Limb (tissue), 2 donors: ENCODE results near the gene CXCR6.

Experiments
- DNase-seq, 2 donors: peaks; one replicate each; pipeline ENCODE4 v3.0.0-alpha.2; 2016; ENCODE audit errors: extremely low spot score in 2 of 2

The CXCR6 gene

DNA sequence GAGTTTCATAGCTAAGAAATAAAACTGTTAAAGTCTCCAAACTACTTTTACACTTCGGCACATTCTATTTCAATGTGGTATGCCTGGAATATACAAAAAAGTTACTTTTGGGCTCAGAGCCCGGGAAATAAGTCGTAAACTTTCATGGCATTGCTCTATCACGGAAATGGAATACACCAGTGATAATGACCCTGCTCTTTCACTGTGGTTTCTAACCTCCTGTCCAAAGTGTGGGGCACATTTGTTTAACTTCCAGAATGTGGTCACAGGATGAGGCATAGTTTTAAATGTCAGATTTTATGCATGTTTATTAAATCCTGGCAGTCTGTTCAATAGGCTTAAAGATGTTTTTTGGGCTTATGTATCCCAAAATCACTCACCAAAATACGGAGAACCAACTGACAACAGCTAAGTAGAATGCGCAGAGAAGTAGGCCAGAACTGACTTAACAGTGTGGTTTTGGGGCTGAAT lies 5.1 kb downstream of the CXCR6 start:
- DNase-seq: peak; percentile 19 to 21

DNA sequence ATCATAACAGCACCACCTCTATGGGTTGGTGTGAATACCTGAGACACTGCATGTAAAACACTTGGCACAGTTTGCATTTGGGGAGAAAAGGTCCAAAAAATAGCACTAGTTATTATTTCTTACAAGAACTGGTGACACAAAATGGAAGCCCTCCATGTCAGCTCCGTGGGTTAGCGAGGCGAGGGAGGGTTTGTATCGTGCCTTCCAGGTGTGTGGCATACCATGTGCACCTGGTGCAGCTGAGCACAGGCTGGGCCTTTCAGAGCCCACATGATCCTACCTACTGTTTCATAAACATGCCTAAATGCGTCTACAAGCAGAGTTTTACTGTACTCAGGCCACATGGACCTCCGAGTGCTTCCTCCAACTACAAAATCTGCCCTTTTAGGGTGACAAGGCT lies 5.6 kb downstream of the CXCR6 start:
- DNase-seq: peak in 1 of 2 donors; percentile 7

DNA sequence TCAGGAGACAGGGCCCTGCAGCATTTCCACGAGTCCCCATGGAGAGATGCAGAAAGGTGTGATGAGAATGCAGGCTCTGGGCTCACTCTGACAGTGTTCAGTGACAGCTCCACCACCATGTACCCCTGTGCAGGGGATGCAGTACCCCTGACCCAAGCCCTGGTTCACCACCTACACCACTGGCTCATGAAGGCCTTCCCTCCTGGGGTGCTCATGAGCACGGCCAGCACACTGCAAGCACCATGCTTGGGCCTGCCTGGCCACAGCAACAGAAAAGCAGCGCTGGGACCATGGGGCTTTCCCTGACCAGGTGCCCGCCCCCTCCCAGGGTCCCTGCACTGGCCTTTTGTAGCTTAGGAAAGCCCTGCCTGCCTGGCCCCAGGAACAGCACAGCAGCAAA lies 6.2 kb downstream of the CXCR6 start:
- peak in 1 of 2 donors; percentile 10 for DNase-seq

DNA sequence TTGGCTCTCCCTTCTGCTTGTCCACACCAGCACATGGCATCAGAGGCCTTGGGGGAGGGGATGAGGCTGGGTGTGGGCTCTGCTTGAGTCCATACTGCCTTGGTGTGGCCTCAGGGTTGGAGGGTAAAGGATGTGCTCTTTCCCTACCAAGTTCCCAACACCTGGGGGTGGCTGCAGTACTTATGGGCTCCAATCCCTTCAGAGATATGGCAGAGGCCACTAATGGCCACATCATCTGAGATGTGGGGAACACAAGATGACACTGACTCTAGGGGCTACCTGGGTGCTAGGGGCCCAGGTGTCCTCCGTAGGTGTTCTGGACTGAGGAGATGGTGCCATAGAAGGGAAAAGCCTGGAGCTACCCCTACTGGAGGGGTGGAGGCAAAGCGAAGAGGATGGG lies 6.9 kb downstream of the CXCR6 start:
- peak in 1 of 2 donors; percentile 12 for DNase-seq

DNA sequence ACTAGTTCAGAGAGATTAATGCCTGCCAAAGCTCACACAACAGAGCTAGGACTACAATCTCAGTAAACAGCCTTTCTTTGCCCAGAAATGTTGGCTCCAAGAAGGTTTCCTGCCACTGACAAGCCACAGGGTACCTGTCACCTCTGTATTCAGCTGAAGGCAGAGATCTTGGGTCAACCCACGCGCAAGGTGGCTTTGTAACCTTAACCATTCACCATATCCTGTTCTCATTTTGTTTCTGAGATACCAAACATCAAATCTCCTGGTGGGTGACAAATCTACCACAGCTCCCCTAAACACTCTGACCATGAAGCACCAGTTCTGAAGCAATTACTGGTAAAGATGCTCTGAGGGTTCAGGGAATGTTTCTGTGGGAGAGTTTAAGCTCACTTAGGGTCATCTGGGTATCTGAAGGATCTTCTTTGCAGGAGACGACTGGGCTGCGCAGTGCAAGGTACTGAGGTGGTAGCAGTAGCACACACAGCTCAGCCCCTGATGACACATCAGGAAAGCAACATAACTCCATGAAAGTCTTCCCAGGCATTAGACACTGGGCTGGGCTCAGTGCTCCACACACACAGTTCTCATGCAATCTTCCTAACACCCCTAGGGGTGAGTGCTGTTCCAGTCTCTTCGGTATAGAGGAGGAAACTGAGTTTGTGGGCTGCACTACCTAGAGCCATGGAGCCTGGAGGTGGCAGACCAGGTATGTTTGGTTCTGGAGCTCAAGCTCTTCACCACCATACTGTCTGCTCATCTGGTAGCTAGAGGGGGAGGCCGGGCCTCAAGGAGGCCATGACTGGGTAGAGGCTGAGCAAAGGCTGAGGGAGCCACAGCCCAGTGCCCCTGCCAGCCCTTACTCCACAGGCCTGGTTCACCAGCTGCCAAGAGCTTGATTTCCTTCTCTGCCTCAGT lies 7.7 kb downstream of the CXCR6 start:
- peak in 1 of 2 donors; percentile 5 for DNase-seq

DNA sequence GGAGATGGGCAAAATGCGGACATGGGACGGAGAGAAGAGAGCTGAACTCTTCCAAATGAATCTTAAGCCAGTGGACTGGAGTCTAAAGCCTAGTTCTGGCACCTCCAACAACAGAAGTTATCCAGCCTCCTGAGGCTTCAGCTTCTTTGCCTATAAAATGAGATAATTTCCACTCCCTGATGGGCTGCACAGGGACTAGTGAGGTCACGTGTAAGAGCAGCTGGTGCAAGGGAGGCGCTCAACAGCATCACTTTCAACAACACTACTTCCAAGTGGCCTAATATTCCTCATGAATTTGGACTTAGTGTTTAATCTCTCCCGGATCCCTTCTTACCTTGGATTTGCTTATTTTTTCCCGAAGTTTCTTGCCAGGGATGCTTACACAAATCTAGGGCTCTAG lies 8.7 kb downstream of the CXCR6 start:
- no peak for DNase-seq

DNA sequence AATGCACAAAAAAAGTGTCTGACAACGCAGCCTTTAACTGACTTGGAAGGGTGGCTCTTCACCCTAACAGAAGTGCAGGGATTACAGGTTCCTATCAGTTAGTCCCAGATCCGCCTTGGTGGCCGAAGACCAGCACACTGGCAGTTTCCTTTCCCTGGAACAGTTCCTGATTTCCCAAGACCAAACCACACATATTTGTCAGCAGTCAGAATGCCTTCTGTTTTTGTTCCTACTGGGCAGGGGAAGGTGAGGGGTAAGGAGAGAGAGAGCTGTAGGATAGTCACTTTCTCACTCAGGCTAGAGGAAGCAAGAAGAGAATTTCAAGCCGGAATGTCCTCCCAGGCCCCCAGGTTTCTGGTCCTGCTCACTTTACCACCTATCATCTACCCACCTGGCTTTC lies 9.2 kb downstream of the CXCR6 start:
- DNase-seq: no peak

DNA sequence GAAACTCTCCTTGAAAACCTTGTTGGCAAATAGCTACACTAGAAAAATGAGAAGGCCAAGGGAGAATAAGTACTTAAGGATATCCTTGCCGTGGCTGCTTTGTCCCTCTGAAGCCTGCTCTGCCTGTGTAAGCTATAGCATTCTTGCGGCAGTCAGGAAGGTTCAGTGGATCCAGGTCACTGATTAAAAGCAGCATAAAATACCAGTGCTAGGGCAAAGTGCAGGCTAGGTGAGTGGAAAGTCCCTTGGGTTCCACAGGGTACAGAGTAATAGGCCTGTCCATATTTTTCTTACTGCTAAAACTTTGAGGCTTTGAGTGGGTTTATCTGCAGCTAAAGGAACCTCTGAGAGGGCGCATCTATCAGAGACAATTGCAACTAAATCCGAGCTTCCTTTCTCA lies 10.3 kb downstream of the CXCR6 start:
- no peak for DNase-seq

DNA sequence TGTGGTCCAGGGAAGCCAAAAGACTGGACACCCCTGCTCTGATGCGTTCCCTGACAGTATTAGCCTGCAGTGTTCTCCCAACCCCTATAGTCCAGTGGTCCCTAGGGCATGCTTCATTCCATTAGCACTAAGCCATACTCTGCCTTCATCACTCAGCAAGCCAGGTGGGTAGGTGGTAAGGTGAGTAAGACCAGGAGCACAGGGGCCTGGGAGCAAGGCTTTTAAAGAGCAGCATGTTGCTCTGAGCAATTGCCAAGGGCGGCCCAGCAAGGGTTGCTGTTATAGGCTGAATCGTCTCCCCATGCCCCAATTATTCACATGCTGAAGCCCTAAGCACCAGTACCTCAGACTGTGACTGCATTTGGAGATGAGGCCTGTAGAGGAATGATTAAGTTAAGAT lies 11.0 kb downstream of the CXCR6 start:
- no peak for DNase-seq

DNA sequence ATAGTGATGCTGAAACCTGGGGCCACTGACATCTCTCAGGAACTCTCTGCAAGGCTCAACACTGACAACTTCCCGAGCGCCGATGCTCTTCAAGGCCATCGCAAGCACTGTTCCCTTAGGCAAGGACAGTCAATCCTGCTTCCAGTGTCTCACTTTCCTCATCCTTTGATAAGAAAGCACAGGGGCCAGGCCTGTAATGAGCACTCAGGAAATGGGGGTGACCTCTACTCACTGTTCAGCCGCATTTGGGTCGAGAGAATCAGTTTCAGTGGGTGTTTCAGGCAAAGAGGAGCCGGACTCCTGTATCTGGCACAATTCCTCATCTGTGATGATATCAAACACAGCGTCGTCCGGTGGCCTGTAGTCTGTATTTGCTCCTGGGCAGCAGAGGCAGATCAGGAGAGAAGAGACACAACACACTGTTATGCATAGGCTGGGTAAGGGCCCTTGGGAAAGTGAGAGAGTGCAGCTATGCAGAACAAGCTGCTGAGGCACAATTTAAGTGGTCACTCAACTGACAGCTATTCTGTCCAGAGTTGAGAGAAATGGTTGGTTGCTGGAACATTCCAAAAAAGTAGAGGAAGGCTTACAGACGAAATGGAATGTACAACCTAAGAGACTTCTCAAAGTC lies 11.9 kb downstream of the CXCR6 start:
- DNase-seq: no peak

DNA sequence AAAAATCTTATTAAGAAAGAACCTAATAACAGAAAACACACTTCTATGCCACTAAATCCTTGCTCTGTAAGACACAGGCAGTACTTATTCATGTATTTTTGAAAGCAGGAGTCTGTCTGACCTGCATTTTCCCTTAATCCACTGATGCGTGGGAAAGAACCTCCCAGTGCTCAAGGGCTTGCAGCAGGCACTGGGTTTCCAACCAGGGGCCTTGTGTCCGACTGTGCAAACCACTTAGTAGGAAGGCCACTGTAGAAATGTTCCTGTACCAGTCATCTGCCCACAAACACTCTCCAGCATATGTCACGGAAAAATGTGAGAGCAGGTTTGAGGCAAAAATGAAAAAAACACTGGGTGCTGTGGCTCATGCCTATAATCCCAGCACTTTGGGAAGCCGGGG lies 12.4 kb downstream of the CXCR6 start:
- DNase-seq: no peak

DNA sequence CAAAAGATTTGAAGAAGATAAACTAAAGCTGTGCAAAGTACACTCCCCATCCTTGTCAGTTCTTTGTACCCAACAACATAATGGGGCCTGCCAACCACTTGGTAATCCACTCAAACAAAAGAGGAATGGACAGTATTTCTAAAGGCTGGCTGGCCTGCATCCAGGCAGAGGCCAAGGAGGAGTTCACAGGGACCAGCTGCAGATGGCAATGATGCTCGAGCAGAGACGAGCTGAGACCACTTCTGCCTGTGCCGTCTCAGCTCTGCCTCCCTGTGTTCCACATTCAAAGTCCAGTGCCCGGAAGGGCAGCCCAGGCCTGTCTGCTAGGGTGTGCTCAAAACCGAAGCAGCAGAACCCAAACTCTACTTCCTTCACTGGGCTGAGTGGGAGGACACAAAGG lies 14.3 kb downstream of the CXCR6 start:
- peak in 1 of 2 donors; percentile 28 for DNase-seq

DNA sequence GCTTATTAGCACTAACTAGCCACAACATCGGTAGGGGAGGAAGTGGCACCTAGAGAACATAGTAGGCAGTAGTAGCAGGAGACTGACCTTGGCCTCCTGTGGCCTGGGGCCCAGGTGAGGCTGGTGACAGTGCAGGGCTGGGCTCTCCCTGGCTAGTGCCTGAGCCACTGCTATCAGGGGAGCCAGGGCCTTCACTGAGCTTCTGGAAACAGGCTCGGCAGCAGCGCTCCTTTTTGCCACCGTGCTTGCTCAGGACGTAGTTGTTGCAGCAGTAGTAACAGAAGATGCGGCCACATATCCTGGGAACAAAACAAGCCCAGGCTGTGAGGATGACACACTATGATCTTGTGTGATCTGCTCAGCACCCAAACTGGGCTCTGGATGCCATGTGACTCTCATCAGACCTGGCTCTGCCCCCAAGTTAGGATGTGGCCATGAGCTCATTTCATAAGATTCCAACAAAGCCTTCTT lies 15.1 kb downstream of the CXCR6 start:
- DNase-seq: no peak

DNA sequence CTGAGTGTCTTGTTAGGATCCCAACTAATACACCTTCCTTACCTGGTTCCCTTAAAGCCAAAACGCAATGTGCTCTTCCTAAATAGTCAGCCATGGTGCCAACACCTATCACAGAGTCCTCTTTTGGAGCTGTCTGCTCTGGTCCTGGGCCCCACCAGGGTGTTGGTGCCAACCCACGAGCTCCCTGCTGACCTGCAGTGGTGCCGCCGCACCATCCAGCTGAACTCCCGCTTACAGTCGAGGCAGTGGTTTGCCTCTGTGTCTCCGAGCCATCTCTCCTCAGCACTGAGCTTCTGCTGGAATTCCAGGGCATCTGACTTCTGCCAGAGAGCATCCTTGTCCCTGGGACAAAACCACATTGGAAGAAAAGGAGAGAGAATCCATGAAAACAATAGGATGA lies 15.9 kb downstream of the CXCR6 start:
- DNase-seq: no peak

DNA sequence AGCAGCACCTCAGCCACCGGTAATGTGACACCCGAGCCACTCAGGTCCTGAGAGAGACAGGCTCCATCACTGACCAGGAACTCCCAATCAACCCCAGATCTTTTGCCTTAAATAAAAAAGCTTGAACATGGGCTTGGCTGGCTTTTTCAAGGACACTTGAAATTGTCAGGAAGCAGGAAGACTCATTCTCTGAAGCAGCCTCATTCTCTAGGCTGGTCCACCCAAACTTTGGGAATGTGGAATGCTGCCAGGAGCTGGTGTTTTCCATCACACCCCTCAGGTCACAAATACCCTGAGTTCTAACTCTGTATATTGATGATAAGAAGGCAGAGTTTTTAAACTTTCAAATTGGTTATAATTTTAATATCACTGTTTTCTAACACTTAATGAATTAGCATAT lies 17.0 kb downstream of the CXCR6 start:
- no peak for DNase-seq

DNA sequence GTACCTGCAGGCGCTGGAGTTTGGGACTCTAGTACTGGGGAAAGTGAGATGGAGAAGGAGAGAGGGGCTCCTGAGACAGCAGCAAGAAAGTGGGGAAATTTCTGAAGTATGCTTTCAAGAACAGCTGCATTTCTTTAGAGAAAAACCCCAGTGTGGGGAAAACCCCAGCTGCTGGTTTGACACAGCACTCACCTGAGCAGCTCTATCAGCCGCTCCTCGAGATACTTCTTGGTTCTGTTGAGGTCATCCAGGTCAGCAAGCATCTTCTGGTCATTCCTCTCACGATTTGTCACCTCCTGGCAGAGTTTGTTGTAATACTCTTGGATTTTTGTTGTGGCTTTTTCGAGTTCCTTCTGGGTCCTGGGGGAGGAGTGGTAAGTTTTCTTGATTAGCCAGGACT lies 18.8 kb downstream of the CXCR6 start:
- no peak for DNase-seq

DNA sequence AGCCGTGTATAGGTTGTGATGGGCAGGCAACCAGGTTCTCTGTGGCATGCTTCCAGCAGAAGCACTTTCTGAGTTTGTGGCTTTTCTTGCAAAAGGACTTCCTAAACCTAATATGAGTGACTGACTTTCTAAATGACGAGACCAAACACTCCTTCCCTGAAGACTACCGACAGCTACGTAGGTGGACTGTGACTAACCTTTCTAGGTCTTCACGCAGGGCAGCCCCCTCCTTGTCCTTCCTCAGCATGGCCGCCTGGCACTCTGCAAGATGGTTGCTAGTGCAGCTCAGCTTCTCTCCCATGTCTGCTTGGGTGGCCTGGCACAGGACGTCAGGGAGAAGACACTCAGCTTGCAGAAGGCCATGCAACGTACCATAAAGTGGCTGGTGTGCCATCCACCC lies 20.9 kb downstream of the CXCR6 start:
- no peak for DNase-seq

DNA sequence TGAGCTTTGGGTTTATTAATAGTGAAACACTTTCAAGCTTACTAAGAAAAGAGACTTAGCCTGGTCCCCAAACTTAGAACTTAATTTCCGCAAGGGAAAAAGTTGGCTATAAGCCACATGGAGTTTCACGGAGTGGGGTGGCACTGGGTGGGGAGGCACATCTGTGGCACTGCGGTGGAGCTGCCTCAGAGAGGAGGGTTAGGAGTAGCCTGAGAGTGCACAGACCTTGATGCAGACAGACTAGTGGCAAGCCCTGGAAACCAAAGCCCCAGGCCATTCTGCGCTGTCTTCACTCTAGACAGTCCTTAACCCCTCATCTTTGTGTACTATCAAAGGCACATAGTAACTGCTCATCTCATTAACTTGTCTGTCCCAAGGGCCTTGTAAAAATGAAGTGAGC lies 22.0 kb downstream of the CXCR6 start:
- DNase-seq: no peak

DNA sequence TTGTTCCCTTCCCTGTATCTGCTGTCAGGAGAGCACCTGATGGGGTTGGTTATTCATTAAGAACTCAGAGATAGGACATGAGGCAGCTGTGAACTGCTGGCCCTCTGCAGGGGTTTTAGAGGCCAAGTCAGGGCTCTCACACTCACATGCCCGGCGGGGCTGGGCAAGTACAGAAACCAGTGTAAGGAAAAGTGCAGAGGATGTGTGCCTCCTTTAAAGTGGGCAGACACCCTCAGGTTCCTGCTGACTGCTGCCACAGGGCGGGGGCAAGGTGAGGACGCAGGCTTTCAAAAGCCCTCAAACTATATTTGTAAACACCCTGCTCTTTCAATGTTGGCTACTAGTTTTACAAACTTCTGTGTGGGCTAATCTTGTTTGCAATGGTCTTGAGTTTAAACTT lies 22.4 kb downstream of the CXCR6 start:
- DNase-seq: no peak

DNA sequence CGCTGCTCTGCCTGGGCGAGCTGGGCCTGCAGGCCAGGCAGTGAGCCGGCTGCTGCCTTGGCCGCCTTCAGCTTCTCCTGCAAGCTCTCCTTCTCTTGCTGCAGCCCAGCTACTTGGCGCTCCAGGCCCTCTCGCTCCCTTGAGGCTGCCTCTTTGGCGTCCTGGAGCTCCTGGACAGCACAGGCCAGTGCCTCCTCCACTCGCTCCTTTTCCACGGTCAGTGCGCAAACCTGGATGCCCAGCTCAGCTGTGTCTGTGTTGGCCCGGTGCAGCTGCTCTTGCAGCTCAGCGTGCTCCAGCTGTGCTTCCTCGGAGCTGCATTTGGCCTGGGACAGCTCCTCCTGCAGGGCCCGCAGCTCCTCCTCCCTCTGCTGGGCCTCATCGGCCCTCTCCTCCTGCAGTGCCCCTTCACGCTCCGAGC lies 23.1 kb downstream of the CXCR6 start:
- peak in 1 of 2 donors; percentile 44 for DNase-seq

DNA sequence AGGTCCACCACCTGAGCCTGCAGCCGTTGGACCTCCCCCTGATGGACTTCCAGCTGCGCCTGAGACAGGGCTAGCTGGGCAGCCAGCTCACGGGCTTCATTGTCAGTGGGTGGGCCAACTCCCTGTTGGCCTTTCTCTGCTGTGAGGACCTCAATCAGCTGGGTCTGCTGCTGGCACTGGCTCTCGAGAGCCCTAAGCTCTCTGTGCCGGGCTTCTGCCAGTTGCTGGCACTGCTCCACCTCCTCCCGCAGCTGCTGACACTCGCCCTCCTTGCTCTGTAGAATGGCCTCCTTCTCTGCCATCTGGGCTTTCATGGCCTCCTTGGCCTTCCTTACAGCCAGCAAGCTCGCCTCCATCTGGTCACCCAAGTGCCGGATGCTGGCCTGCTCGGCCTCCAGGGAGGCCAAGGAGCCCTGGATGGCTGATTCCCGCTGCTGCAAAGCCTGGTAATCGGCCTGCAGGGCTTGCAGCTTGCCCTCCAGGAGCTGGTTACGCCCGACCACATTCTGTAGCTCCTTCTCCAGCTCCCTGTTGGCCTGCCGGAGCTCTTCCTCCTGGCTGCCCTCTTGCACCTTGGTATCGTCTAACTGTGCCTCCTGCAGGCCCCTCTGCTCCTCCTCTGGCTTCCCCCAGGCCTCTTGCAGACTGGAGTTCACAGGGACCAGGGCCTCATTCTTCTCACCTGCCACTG lies 23.8 kb downstream of the CXCR6 start:
- no peak for DNase-seq

DNA sequence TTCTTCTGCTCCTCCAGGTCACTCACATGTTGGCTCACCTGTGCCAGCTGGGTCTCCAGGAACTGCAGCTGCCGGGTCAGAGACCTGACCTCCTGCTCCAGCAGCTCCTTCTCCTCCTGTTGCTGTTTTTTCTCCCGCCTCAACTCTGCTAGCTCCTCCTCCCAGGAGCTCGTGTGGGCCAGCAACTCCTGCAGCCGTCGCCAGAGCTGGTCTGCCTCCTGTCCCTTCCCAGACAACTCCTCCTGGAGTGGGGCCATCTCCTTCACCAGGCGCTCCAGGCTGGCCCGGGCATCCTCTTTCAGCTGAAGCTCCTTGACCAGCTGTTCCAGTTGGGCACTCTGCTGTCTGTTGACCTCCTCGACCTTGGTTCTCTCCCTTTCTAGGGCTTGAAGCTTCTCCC lies 24.5 kb downstream of the CXCR6 start:
- no peak for DNase-seq
